SK-N-MC (cell line): ENCODE measurements around the gene PAX7.

Experiments used
- EZH2 ChIP-seq: fragments of 200-600 bp; sonication (generic); IDR thresholded peaks from one replicate; pipeline ENCODE4 v1.6.1; 2017; ENCODE audit warnings: antibody characterized with exemption
- POLR2AphosphoS5 ChIP-seq: IDR thresholded peaks from 2 replicates; pipeline ENCODE4 v1.6.1; 2012; ENCODE audit warnings: mild to moderate bottlenecking, low read depth, low read length, borderline replicate concordance

DNA sequence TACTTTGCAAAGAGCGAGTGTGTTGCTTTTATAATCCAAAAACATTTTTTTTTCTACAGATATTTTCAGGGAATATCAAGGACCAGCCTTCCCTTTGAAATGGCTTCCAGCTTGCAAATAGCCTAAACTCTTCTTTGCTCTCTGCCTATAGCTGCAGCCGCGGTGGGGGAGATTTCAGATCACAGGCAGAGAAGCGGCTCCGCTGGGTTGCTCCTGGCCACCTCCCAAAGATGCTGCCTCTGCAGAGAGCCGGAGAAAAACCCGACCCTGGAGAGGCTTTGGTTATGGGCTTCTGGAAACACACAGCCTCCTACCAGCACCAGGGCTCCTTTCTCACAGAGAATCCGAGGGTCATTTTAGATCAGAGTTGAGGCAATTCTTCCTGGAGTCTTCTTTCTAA lies 18.6 kb upstream of the PAX7 start:
- TF ChIP-seq POLR2AphosphoS5 (no peak), EZH2 (no peak)
